ENCODE measurements around the gene MARCHF10. TPM values are rescaled to one million over a fixed set of nuclear protein-coding genes. Genes with fewer than 3 reads are reported as not detected.

Gene MARCHF10
- total and polyA plus RNA-seq, 8 donors = 0.20 to 0.77 (median 0.41) TPM; not detected in 3

- Histone ChIP-seq H3K4me3 (no peak overlapping the region), H3K36me3 (no peaks in the 10 kb centered on the region), H3K9me3 (no peaks in the 10 kb centered on the region), H3K27me3 (no peaks in the 10 kb centered on the region), H3K27ac (no peak overlapping the region), H3K4me1 (no peaks in the 10 kb centered on the region)
- DNase-seq (no peak), FAIRE-seq (no peak), ATAC-seq (peak in 2 of 4 donors; percentile 30 to 34)
- WGBS, 2 donors = 57 to 62% methylated on average over 16 of the region's 16 CpGs
- intact Hi-C loops (cut with DNase I) = no loop called here
- TF ChIP-seq CTCF (IDR thresholded peaks at IDR 0.05) = no peak
Observed at GRCh38 chr17:62724398-62725146, 83.5 kb downstream of the MARCHF10 start.

GRCh38 chr17:62723842-62724241 is 84.3 kb downstream of the MARCHF10 start:
- Histone ChIP-seq H3K9me3 (no peaks in the 10 kb centered on the region), H3K4me1 (no peaks in the 10 kb centered on the region), H3K27ac (no peak overlapping the region), H3K27me3 (no peaks in the 10 kb centered on the region), H3K4me3 (no peak overlapping the region), H3K36me3 (no peaks in the 10 kb centered on the region)
- intact Hi-C loops (cut with DNase I) = no loop called here
- FAIRE-seq = no peak
- TF ChIP-seq CTCF (IDR thresholded peaks at IDR 0.05) = no peak
- ATAC-seq = no peak
- 58 to 60% methylated on average over 7 of the region's 7 CpGs for WGBS, 2 donors
- no peak for DNase-seq

- no peaks in the 10 kb centered on the region for H3K9me3 ChIP-seq
- H3K4me3 ChIP-seq = no peak overlapping the region
- intact Hi-C loops (cut with DNase I) = no loop called here
- H3K27ac ChIP-seq = no peak overlapping the region
- H3K4me1 ChIP-seq = no peaks in the 10 kb centered on the region
- H3K36me3 ChIP-seq = no peaks in the 10 kb centered on the region
- 0 to 4% methylated on average over 1 of the region's 1 CpG for WGBS, 2 donors
- ATAC-seq (peak in 1 of 4 donors; percentile 24), DNase-seq (no peak), FAIRE-seq (no peak)
- no peaks in the 10 kb centered on the region for H3K27me3 ChIP-seq
- TF ChIP-seq CTCF (IDR thresholded peaks at IDR 0.05) = no peak
Observed at GRCh38 chr17:62722625-62723024, 85.5 kb downstream of the MARCHF10 start.

- no peak for DNase-seq
- WGBS, 2 donors = 87 to 89% methylated on average over 3 of the region's 3 CpGs
Observed at GRCh38 chr17:62720126-62720850, 87.8 kb downstream of the MARCHF10 start.

More at GRCh38 chr17:62720126-62720850, 87.8 kb downstream of the MARCHF10 start:
- intact Hi-C loops (cut with DNase I) = no loop called here
- Histone ChIP-seq H3K27me3 (no peaks in the 10 kb centered on the region), H3K36me3 (no peaks in the 10 kb centered on the region), H3K4me3 (no peak overlapping the region), H3K9me3 (no peaks in the 10 kb centered on the region), H3K27ac (no peak overlapping the region), H3K4me1 (no peaks in the 10 kb centered on the region)
- no peak for TF ChIP-seq CTCF (IDR thresholded peaks at IDR 0.05)
- ATAC-seq = no peak
- FAIRE-seq = no peak

Measured in pancreas (tissue), 10 donors.